Measurements from ENCODE around the gene SMIM31.

SMIM31 gene

GRCh38 chr4:164780839-164781238, 26.9 kb downstream of the SMIM31 start:
- Histone ChIP-seq H3K27me3 (no peaks in the 10 kb centered on the region), H3K4me1 (ENCODE audit: control insufficient read depth in 1 of 2, insufficient read depth in 1 of 2, low read depth in 1 of 2, low read length in 1 of 2) (no peaks in the 10 kb centered on the region), H3K36me3 (no peaks in the 10 kb centered on the region), H3K9me3 (no peaks in the 10 kb centered on the region), H3K4me3 (ENCODE audit: low read depth in 1 of 2, low read length in 1 of 2) (no peak overlapping the region), H3K27ac (no peak overlapping the region)
- TF ChIP-seq CTCF (IDR thresholded peaks at IDR 0.05) = no peak

- TF ChIP-seq CTCF (IDR thresholded peaks at IDR 0.05) = no peak
- H3K9me3 ChIP-seq = no peaks in the 10 kb centered on the region
- no peak overlapping the region for H3K27ac ChIP-seq
- H3K36me3 ChIP-seq = no peaks in the 10 kb centered on the region
- no peak overlapping the region for H3K4me3 ChIP-seq (ENCODE audit: low read depth in 1 of 2, low read length in 1 of 2)
- no peaks in the 10 kb centered on the region for H3K27me3 ChIP-seq
- no peaks in the 10 kb centered on the region for H3K4me1 ChIP-seq (ENCODE audit: control insufficient read depth in 1 of 2, insufficient read depth in 1 of 2, low read depth in 1 of 2, low read length in 1 of 2)
Measured at GRCh38 chr4:164783976-164784375, 30.0 kb downstream of the SMIM31 start.

DNA sequence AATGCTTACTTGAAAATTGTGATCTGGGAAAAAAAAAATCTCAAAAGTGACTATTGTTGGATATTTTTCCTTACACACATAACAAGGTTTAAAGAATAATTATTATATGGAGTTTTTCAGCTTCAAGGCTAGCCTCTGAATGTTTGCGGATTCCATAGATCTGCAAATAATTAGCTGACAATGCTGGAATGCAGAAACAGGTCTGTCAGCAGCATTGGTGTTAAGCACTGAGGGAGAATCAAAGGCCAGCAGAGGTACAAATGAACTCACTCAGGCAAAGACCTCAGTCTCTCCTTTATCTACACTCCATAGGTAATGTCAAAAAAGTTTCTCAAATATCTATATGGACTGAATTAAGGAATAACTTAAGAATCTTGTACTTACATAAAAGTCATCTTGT, 35.1 kb downstream of the SMIM31 start:
- H3K27me3 ChIP-seq = no peaks in the 10 kb centered on the region
- no peak for TF ChIP-seq CTCF (IDR thresholded peaks at IDR 0.05)
- no peaks in the 10 kb centered on the region for H3K36me3 ChIP-seq
- H3K9me3 ChIP-seq = no peaks in the 10 kb centered on the region
- no peak overlapping the region for H3K27ac ChIP-seq
- H3K4me1 ChIP-seq (ENCODE audit: control insufficient read depth in 1 of 2, insufficient read depth in 1 of 2, low read depth in 1 of 2, low read length in 1 of 2) = no peaks in the 10 kb centered on the region
- no peak overlapping the region for H3K4me3 ChIP-seq (ENCODE audit: low read depth in 1 of 2, low read length in 1 of 2)

DNA sequence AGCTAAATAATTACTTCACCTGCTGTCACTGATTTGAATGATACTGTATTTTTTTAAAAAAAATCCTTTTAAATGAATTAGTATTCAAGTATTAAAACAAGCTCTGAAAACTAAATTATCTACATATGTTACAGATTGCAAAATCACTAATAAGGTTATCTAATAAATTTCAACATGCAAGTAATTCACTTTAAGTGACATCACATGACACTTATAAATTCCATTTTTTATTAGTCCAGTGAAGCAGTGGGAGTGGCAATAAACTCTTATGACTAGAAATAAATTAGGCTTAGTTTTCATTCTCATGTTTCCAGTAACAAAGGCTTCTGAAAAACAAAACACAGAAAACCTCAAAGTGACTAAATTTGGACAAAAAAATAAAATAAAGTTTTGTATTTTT, 36.3 kb downstream of the SMIM31 start:
- Histone ChIP-seq H3K27ac (no peak overlapping the region), H3K4me3 (ENCODE audit: low read depth in 1 of 2, low read length in 1 of 2) (no peak overlapping the region), H3K4me1 (ENCODE audit: control insufficient read depth in 1 of 2, insufficient read depth in 1 of 2, low read depth in 1 of 2, low read length in 1 of 2) (no peaks in the 10 kb centered on the region), H3K36me3 (no peaks in the 10 kb centered on the region), H3K9me3 (no peaks in the 10 kb centered on the region), H3K27me3 (no peaks in the 10 kb centered on the region)
- TF ChIP-seq CTCF (IDR thresholded peaks at IDR 0.05) = no peak

- no peaks in the 10 kb centered on the region for H3K9me3 ChIP-seq
- H3K4me3 ChIP-seq (ENCODE audit: low read depth in 1 of 2, low read length in 1 of 2) = no peak overlapping the region
- no peaks in the 10 kb centered on the region for H3K27me3 ChIP-seq
- no peak for TF ChIP-seq CTCF (IDR thresholded peaks at IDR 0.05)
- H3K36me3 ChIP-seq = no peaks in the 10 kb centered on the region
- no peak overlapping the region for H3K27ac ChIP-seq
- H3K4me1 ChIP-seq (ENCODE audit: control insufficient read depth in 1 of 2, insufficient read depth in 1 of 2, low read depth in 1 of 2, low read length in 1 of 2) = no peaks in the 10 kb centered on the region
Measured at GRCh38 chr4:164799410-164799809, 45.5 kb downstream of the SMIM31 start.

GRCh38 chr4:164800786-164801185, 46.9 kb downstream of the SMIM31 start:
- no peaks in the 10 kb centered on the region for H3K27me3 ChIP-seq

More at GRCh38 chr4:164800786-164801185, 46.9 kb downstream of the SMIM31 start:
- H3K27ac ChIP-seq = no peak overlapping the region
- TF ChIP-seq CTCF (IDR thresholded peaks at IDR 0.05) = no peak
- H3K4me3 ChIP-seq (ENCODE audit: low read depth in 1 of 2, low read length in 1 of 2) = no peak overlapping the region
- no peaks in the 10 kb centered on the region for H3K9me3 ChIP-seq
- H3K4me1 ChIP-seq (ENCODE audit: control insufficient read depth in 1 of 2, insufficient read depth in 1 of 2, low read depth in 1 of 2, low read length in 1 of 2) = no peaks in the 10 kb centered on the region
- no peaks in the 10 kb centered on the region for H3K36me3 ChIP-seq
